H1 (cell line): Measurements from ENCODE around the gene PTK6. TPM values are rescaled to one million over a fixed set of nuclear protein-coding genes. Genes with fewer than 3 reads are reported as not detected.

Source experiments
- JUND ChIP-seq: IDR thresholded peaks from 2 replicates; pipeline ENCODE4 v1.6.1; 2011; ENCODE audit warnings: mild to moderate bottlenecking, improper control_type of control experiment, low read length
- RFX5 ChIP-seq: IDR thresholded peaks from 2 replicates; pipeline ENCODE4 v1.6.1; 2011; ENCODE audit warnings: low read depth, low read length, improper control_type of control experiment, borderline replicate concordance
- ZNF274 ChIP-seq: IDR thresholded peaks from 2 replicates; pipeline ENCODE4 v1.7.0; 2012; ENCODE audit warnings: low read length, borderline replicate concordance; ENCODE audit errors: extremely low read depth
- polyA plus RNA-seq, 7 experiments: library from polyadenylated mRNA; depleted of rRNA in 3 of 7; stranded (reverse) in 5 of 7; unstranded in 2 of 7; fragments of >200 nt in 5 of 7; fragments of 200-250 nt in 2 of 7; gene quantifications; 1 replicate in 5 of 7; 2 replicates in 1 of 7; 4 replicates in 1 of 7; pipeline versions ENCODE4 v1.2.1 to v1.2.3, GENCODE V29; 2011 to 2013; ENCODE audit warnings: missing spikeins in 2 of 7, mixed read lengths in 2 of 7
- total RNA-seq: library from RNA; stranded (reverse); fragmentation: NEBNext Ultra II Directional; extraction: Animal tissue kit (Norgen Biotek cat#: 25700); gene quantifications from 2 replicates; pipeline ENCODE4 v1.2.1, GENCODE V29; 2021

The PTK6 gene
- total and polyA plus RNA-seq, 2 of the 8 experiments (the other 6 are each of a cell fraction or from before 2014, with no cell fraction given): 0.12 to 0.19 TPM

GRCh38 chr20:63543733-63544132 lies 6.6 kb upstream of the PTK6 start (continued):
- TF ChIP-seq RFX5 (no peak), ZNF274 (no peak), JUND (no peak)
